OCI-LY1 (cell line): ENCODE measurements around the gene FAM120C.
A peak's percentile ranks its signal among the peaks of the same experiment; 100 is the strongest.

Source experiments
- H2AFZ ChIP-seq: fragments of 200-600 bp; sonication (generic), shearing (Covaris generic); 2 replicates; pipeline ENCODE4 v1.6.0; 2014; ENCODE audit warnings: antibody characterized with exemption, mild to moderate bottlenecking, low read length
- H3F3A ChIP-seq: fragments of 200-600 bp; sonication (generic), shearing (Covaris generic); 2 replicates; pipeline ENCODE4 v1.6.0; 2014; ENCODE audit warnings: mild to moderate bottlenecking, antibody characterized with exemption, low read length, moderate library complexity; ENCODE audit not compliant: insufficient read depth
- H3K27ac ChIP-seq: fragments of 200-600 bp; sonication (generic); 2 replicates; pipeline ENCODE4 v1.5.1; 2014; ENCODE audit warnings: low read length, mixed run types, mild to moderate bottlenecking, low read depth; ENCODE audit not compliant: poor library complexity, severe bottlenecking
- H3K27me3 ChIP-seq: fragments of 200-600 bp; sonication (generic); 2 replicates; pipeline ENCODE4 v1.6.0; 2014; ENCODE audit warnings: antibody characterized with exemption, mild to moderate bottlenecking, low read length, moderate library complexity; ENCODE audit not compliant: insufficient read depth
- H3K36me3 ChIP-seq: fragments of 200-600 bp; sonication (generic); 2 replicates; pipeline ENCODE4 v1.6.1; 2014; ENCODE audit warnings: mild to moderate bottlenecking, antibody characterized with exemption, low read length, moderate library complexity, mixed read lengths; ENCODE audit not compliant: insufficient read depth
- H3K4me1 ChIP-seq: fragments of 200-600 bp; sonication (generic); 2 replicates; pipeline ENCODE4 v1.5.1; 2014; ENCODE audit warnings: mild to moderate bottlenecking, low read length, moderate library complexity; ENCODE audit not compliant: insufficient read depth, severe bottlenecking
- H3K4me2 ChIP-seq: fragments of 200-600 bp; sonication (generic), shearing (Covaris generic); 2 replicates; pipeline ENCODE4 v1.6.1; 2014; ENCODE audit warnings: low read length
- H3K4me3 ChIP-seq: fragments of 200-600 bp; sonication (generic); 2 replicates; pipeline ENCODE4 v1.5.1; 2014; ENCODE audit warnings: low read length, low read depth, mild to moderate bottlenecking, mixed read lengths; ENCODE audit not compliant: poor library complexity, severe bottlenecking
- H3K79me2 ChIP-seq: fragments of 200-600 bp; shearing (Covaris generic); 2 replicates; pipeline ENCODE4 v1.6.1; 2016; ENCODE audit warnings: mixed run types, low read length, mixed read lengths; ENCODE audit not compliant: insufficient read depth
- H3K9ac ChIP-seq: fragments of 200-600 bp; sonication (generic), shearing (Covaris generic); 2 replicates; pipeline ENCODE4 v1.6.1; 2014; ENCODE audit warnings: mild to moderate bottlenecking, low read length, mixed read lengths
- H3K9me2 ChIP-seq: fragments of 200-600 bp; sonication (generic), shearing (Covaris generic); 2 replicates; pipeline ENCODE4 v1.6.1; 2014; ENCODE audit warnings: low read depth, mild to moderate bottlenecking, low read length, mixed read lengths
- H3K9me3 ChIP-seq: fragments of 200-600 bp; shearing (Covaris generic); 2 replicates; pipeline ENCODE4 v1.6.1; 2014; ENCODE audit warnings: low read length, mixed read lengths
- H4K20me1 ChIP-seq: fragments of 200-600 bp; sonication (generic), shearing (Covaris generic); 2 replicates; pipeline ENCODE4 v1.6.0; 2016; ENCODE audit warnings: mild to moderate bottlenecking, low read length; ENCODE audit not compliant: insufficient read depth
- EZH2 ChIP-seq: fragments of 200-600 bp; sonication (generic), shearing (Covaris generic); IDR thresholded peaks from 2 replicates; pipeline ENCODE4 v1.8.0; 2017; ENCODE audit warnings: borderline replicate concordance, mixed run types, mild to moderate bottlenecking, antibody characterized with exemption, low read length, moderate library complexity, mixed read lengths
- TF ChIP-seq, protein P1 (sequence below): fragments of 200-600 bp; sonication (generic), shearing (Covaris generic); IDR thresholded peaks from 2 replicates; pipeline ENCODE4 v1.5.1; 2017; ENCODE audit warnings: mild to moderate bottlenecking, antibody characterized with exemption, low read length, moderate library complexity, mixed read lengths

The FAM120C gene

GRCh38 chrX:54178100-54178940, 4.7 kb downstream of the FAM120C start:
- peaks cover 31% of the 10 kb centered on the region for H3K4me1 ChIP-seq
- no peaks in the 10 kb centered on the region for H3K9me3 ChIP-seq
- no peaks in the 10 kb centered on the region for H4K20me1 ChIP-seq
- no peaks in the 10 kb centered on the region for H3K27me3 ChIP-seq
- H3K4me3 ChIP-seq, result no peak overlapping the region
- TF ChIP-seq EZH2, result no peak
- TF ChIP-seq, protein P1, sequence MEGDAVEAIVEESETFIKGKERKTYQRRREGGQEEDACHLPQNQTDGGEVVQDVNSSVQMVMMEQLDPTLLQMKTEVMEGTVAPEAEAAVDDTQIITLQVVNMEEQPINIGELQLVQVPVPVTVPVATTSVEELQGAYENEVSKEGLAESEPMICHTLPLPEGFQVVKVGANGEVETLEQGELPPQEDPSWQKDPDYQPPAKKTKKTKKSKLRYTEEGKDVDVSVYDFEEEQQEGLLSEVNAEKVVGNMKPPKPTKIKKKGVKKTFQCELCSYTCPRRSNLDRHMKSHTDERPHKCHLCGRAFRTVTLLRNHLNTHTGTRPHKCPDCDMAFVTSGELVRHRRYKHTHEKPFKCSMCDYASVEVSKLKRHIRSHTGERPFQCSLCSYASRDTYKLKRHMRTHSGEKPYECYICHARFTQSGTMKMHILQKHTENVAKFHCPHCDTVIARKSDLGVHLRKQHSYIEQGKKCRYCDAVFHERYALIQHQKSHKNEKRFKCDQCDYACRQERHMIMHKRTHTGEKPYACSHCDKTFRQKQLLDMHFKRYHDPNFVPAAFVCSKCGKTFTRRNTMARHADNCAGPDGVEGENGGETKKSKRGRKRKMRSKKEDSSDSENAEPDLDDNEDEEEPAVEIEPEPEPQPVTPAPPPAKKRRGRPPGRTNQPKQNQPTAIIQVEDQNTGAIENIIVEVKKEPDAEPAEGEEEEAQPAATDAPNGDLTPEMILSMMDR, result no peak
- H3K36me3 ChIP-seq, result peaks cover 62% of the 10 kb centered on the region
- no peak overlapping the region for H3K27ac ChIP-seq
- H3K9ac ChIP-seq, result no peak overlapping the region
- H3K4me2 ChIP-seq, result peak overlapping the region; percentile 85; the same call in 1 of the 2 replicates
- H3F3A ChIP-seq, result no peaks in the 10 kb centered on the region
- no peaks in the 10 kb centered on the region for H3K9me2 ChIP-seq
- H2AFZ ChIP-seq, result no peak overlapping the region
- H3K79me2 ChIP-seq, result peaks cover 41% of the 10 kb centered on the region

GRCh38 chrX:54177306-54177705, 5.7 kb downstream of the FAM120C start:
- H3K9me2 ChIP-seq, result no peaks in the 10 kb centered on the region
- no peak overlapping the region for H3K4me2 ChIP-seq
- no peak overlapping the region for H2AFZ ChIP-seq
- no peak overlapping the region for H3K27ac ChIP-seq
- H3K36me3 ChIP-seq, result peaks cover 62% of the 10 kb centered on the region
- no peaks in the 10 kb centered on the region for H3F3A ChIP-seq
- no peaks in the 10 kb centered on the region for H4K20me1 ChIP-seq
- peaks cover 31% of the 10 kb centered on the region for H3K4me1 ChIP-seq
- TF ChIP-seq, protein P1, result no peak
- TF ChIP-seq EZH2, result no peak
- H3K79me2 ChIP-seq, result peaks cover 41% of the 10 kb centered on the region
- H3K4me3 ChIP-seq, result no peak overlapping the region
- H3K9ac ChIP-seq, result no peak overlapping the region
- H3K27me3 ChIP-seq, result no peaks in the 10 kb centered on the region
- H3K9me3 ChIP-seq, result no peaks in the 10 kb centered on the region

- Histone ChIP-seq H3K9me2 (no peaks in the 10 kb centered on the region), H3K79me2 (peaks cover 8% of the 10 kb centered on the region), H3K4me1 (no peaks in the 10 kb centered on the region), H3K9ac (no peak overlapping the region), H2AFZ (no peak overlapping the region), H3K4me2 (no peak overlapping the region), H3K27me3 (no peaks in the 10 kb centered on the region), H3F3A (no peaks in the 10 kb centered on the region), H3K36me3 (peaks cover 50% of the 10 kb centered on the region), H3K27ac (no peak overlapping the region), H3K9me3 (no peaks in the 10 kb centered on the region), H3K4me3 (no peak overlapping the region), H4K20me1 (no peaks in the 10 kb centered on the region)
- no peak for TF ChIP-seq EZH2
- TF ChIP-seq, protein P1, result no peak
Observed at GRCh38 chrX:54173791-54174190, 9.3 kb downstream of the FAM120C start.
